T-helper 2 cell treated with Interferon-gamma antibody and Interleukin-4, amounts not matched to agents 100 ng/mL and 5 ng/mL, for 36 hours (primary cell): ENCODE measurements around the gene PIAS1. TPM values are rescaled to one million over a fixed set of nuclear protein-coding genes. Genes with fewer than 3 reads are reported as not detected.
"Not testable (repeated sequence)": the region's sequence is repeated elsewhere in the genome, so short reads cannot be mapped to it uniquely, and the experiment has no call there.

Experiments
- intact Hi-C: fragments of 100-400 bp; cut with micrococcal nuclease; formaldehyde crosslinking; loops from one replicate; pipeline ENCODE4 v1.15.1; 2023
- total RNA-seq: library from RNA; stranded (reverse); gene quantifications from 2 replicates; pipeline ENCODE4 v1.2.3, GENCODE V29; 2022

PIAS1 gene
- total RNA-seq = 40.1 and 42.9 TPM in 2 replicates

GRCh38 chr15:68053701-68054627, at the start of gene PIAS1:
Gene PIAS1, plus strand, starts transcription at chr15:68054315. Its CDS starts 12 bp downstream, at chr15:68054327.
- intact Hi-C loops = loop anchor here (1.0 to 10.0 kb wide), 5 partner anchors 175 to 802 kb away; partner anchors contain the start of genes AAGAB, CLN6, IQCH and RNU6-1

GRCh38 chr15:68007642-68008041, 46.5 kb upstream of the PIAS1 start:
- intact Hi-C loops = not testable (repeated sequence)

GRCh38 chr15:68010361-68011153, 43.6 kb upstream of the PIAS1 start:
- intact Hi-C loops = no loop called here

DNA sequence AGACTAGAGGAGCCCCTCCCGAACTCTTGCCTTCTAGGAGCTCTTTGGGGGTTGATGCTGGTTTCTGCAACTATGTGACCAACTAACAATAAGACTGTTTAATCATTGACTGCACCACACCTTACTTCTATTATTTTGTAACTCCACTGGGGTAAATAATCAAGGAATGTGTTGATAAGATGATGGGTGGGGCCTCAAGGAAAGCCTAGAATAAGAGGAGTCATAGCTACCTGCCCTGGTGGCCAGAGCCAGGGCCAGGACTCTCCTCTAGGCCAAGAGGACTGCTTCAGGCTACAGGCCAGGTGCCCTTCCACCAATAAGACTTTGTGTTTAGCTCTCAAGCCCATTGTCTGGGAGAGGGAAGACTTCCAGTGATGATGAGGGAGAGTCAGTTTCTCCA, 41.2 kb upstream of the PIAS1 start:
- intact Hi-C loops = no loop called here

DNA sequence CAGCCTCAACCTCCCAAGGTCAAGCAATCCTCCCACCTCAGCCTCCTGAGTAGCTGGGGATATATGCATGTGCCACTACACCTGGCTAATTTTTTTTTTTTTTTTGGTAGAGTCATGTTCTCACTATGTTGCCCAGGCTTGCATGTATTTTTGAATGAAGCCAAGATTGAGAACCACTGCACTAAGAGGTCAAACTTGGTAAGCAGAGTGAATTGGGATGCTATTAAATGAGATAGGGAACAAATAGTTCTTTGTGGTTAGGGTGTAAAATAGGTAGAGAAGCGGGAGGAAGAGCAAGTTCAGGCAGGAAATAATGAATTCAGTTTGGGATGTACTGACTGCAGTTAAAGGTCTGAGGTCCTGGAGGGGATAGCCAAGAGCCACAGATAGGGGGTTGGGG, 39.9 kb upstream of the PIAS1 start:
- intact Hi-C loops = no loop called here

GRCh38 chr15:68015244-68015643, 38.9 kb upstream of the PIAS1 start:
- intact Hi-C loops = no loop called here

GRCh38 chr15:68017201-68017600, 36.9 kb upstream of the PIAS1 start:
- intact Hi-C loops = no loop called here

DNA sequence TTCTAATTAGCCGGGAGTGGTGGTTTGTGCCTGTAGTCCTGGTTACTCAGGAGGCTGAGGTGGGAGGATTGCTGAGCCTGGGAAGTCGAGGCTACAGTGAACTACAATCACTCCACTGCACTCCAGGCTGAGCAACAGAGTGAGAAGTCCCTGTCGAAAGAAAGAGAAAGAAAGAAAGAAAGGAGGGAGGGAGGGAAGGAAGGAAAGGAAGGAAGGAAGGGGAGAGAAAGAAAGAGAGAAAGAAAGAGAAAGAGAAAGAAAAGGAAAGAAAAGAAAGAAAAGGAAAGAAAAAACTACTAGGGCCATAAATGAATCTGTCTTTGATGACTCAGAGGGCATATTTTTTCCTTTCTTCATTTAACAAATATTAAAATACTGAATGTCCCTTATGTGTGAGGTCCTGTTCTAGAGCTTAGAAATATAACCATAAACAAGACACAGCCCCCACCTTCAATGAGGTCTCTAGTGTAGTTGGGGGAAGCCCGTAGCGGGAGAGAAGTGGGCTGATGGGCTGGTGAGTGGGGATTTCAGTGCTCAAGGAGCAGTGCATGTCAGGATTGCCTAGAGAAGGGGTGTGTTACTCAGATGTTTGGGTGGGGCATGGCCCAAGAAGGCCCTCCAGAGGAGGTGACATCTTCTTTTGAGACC, 35.2 kb upstream of the PIAS1 start:
- intact Hi-C loops = no loop called here

DNA sequence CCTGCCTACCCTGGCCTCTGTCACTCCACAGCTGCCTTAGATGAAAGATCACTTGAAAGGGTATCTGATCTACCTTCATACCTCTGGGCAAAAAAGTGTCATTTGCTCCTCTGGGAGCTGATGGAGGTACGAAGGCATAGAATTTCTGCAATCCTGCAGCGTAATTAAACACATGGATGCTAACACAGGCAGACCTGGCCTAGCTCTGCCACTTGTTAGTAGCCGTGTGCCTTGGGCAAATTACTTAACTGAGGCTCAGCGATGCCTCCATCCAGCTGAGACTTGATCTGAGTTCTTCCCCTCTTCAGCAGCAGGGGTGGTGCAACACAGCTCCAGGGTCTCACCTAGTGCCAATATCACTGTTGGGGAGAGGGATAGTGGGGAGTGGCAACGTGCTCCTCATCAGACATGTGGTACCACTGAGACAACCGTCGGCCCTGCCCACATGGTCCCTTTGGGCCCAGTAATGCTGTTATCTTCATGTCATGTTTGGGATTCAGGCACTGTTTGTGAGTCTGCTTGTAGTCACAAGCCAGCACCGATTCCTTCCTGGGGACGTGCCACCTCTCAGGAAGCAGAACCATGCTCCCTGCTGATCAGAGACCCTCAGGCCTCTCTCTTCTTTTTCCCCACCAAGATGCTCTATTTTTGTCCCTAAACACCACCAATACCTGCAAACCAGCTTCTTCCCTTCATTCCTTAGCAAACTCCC, 34.1 kb upstream of the PIAS1 start:
- intact Hi-C loops = no loop called here

DNA sequence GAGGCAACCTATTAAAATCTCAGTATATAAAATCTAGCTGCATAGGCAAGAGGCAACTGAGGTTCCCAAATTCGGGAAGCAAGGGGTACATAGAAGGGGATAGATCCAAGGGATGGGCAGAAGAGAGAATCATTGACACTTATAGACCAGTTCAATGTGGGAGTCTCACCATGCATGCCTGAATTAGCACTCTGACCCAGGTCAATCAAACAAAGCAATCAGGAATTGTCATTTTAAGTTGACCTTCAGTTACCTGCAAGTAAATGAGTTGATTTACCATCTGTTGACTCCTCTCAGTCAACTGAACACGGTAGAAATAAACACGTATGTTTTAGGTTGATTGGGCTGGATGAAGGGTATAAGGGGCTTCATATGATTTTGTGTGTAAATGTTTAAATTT, 33.4 kb upstream of the PIAS1 start:
- intact Hi-C loops = no loop called here

DNA sequence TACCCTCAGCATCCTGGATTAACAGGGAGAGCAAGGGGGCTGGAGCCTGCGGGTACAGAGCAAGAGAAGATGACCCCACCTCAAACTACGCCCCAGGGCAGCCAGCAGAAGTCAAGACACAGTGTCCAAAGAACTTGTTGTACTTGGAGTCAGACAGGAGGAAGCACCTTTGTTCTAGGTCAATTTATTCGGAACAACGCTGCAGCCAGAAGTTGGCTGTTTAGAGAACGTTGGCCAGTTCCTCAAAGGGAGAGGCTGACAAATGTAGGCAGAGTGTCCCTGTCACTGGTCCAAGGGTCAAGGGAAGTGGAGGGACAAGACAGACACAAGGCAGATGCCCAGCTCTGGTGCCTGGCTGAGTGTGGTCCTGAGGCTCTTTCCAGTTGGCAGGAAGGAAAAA, 32.1 kb upstream of the PIAS1 start:
- intact Hi-C loops = no loop called here

GRCh38 chr15:68023307-68024101, 30.6 kb upstream of the PIAS1 start:
- intact Hi-C loops = no loop called here

DNA sequence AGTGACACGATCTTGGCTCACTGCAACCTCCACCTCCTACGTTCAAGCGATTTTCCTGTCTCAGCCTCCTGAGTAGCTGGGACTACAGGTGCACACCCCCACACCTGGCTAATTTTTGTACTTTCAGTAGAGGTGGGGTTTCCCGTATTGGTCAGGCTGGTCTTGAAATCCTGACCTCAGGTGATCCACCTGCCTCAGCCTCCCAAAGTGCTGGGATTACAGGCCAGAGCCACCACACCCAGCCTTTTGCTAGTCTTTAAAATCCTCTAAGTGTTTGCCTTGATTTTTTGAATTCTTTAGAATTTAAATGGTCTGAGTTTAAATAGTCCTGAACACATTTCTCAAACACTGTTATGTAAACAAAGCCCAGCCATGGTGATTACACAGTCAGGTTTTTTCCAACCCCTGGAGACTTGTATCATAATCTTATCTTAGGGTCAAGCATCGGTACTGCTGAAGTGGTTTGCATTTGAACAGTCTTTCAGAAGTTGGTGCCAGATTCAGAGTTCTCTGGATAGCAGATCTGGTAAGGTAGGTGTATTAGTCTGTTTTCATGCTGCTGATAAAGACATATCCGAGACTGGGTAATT, 28.2 kb upstream of the PIAS1 start:
- intact Hi-C loops = no loop called here

DNA sequence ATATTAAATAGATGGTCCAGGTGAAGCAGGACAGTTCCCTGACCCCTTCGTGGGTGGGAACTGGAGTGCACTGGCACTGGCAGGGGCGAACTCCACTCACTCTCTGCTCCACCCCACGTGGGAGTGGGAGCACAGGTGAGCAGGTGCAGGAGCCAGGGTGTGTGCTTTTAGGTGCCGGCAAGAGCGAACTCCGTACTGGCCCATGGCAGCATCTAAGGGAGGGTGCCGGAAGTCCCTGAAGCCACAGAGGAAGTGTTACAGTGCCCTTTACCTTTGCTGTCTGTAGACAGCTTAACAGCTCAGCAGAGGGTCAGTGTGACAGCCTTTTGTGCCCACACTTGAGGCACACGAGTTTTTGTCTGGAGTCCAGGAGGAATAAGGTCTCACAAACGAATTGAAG, 26.7 kb upstream of the PIAS1 start:
- intact Hi-C loops = no loop called here

- intact Hi-C loops = no loop called here
These were observed 25.8 kb upstream of the PIAS1 start for GRCh38 chr15:68028137-68028887.

- intact Hi-C loops = no loop called here
These were observed 25.3 kb upstream of the PIAS1 start for GRCh38 chr15:68028888-68029207.

DNA sequence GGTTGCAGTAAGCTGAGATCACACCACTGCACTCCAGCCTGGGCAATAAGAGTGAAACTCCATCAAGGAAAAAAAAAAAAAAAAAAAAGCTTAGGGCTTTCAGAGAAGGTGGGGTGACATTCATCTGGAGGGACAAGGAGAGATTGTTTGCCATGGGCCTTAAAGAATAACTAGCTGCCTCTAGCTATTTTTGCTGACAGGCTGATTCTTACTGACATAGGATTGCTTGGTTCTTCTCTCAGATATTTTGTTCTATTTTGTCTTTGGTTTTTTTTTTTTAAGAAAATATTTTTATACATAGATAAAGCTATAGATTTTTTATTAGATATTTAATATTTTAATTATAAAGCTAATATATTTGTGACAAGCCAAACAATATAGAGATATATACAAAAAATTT, 24.2 kb upstream of the PIAS1 start:
- intact Hi-C loops = no loop called here

DNA sequence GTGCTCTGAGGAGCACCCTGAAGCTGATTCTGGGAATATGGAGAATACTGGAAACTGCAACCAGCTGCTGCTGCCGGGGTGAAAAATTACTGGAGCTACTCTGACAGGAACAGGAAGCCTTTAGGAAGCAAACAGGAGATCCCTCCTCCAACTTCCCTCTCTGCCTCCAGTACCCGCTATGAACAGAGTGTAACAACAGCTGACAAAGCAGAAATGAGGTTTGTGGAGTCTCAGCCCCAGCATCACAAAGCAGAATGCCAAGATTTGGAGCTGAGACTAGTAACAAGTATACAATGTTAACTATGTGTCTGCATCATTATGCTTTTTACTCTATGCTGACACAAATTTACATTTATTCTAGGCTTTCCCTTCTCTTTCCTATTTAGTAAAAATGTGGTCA, 22.7 kb upstream of the PIAS1 start:
- intact Hi-C loops = no loop called here

DNA sequence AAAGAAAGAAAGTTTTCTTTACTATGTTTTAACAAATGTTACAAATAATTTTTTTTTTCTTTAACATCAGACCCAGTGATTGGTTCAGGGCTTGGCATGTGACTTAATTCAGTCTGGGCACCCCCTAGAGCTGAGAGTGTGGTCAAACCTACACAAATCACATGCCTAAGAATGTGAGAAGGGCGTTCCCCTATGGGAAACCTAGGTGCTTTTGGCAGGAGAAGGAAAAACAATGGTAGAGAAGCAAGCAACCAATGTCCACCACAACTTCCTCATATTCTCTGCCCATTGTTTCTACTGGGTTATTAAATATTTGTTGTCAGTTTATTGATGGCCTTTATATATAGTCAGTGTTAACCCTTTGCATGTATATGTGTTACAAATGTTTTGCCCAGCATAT, 21.4 kb upstream of the PIAS1 start:
- intact Hi-C loops = no loop called here
